Prostate gland (tissue), 2 donors: ENCODE data around the gene SLC5A1. TPM values are rescaled to one million over a fixed set of nuclear protein-coding genes. Genes with fewer than 3 reads are reported as not detected.
"Not testable (repeated sequence)": the region's sequence is repeated elsewhere in the genome, so short reads cannot be mapped to it uniquely, and the experiment has no call there.

Source experiments
- DNase-seq: peaks from one replicate; pipeline ENCODE4 v3.0.0-alpha.2; 2019; ENCODE audit warnings: low spot score
- H3K27ac ChIP-seq, 2 donors: fragments of 200-600 bp; sonication (generic); 2 replicates each; pipeline ENCODE4 v1.5.1; 2017 to 2019
- H3K27me3 ChIP-seq: fragments of 200-600 bp; sonication (generic); replicated peaks from 2 replicates; pipeline ENCODE4 v1.5.1; 2019; ENCODE audit not compliant: insufficient read depth
- H3K36me3 ChIP-seq, 2 donors: fragments of 200-600 bp; sonication (generic); 1 replicate in 1 of 2; 2 replicates in 1 of 2; pipeline versions ENCODE4 v1.5.1 to v1.8.1; 2017 to 2019
- H3K4me1 ChIP-seq: fragments of 200-600 bp; sonication (generic); replicated peaks from 2 replicates; pipeline ENCODE4 v1.5.1; 2019
- H3K4me3 ChIP-seq, 2 donors: fragments of 200-600 bp; sonication (generic); 2 replicates each; pipeline ENCODE4 v1.5.1; 2017 to 2019
- H3K9me3 ChIP-seq: fragments of 200-600 bp; sonication (generic); 2 replicates; pipeline ENCODE4 v1.5.1; 2017
- POLR2A ChIP-seq: fragments of 450-650 bp; IDR thresholded peaks from one replicate; pipeline ENCODE4 v1.6.1; 2016; ENCODE audit warnings: antibody characterized with exemption, mild to moderate bottlenecking
- POLR2AphosphoS5 ChIP-seq: sonication (generic); formaldehyde crosslinking; IDR thresholded peaks from one replicate; pipeline ENCODE4 v1.6.1; 2017; ENCODE audit warnings: antibody characterized with exemption
- WGBS: methylation state at CpG from one replicate; pipeline ENCODE4 v1.1.5; 2018; 5-methylcytosine and 5-hydroxymethylcytosine counted together
- intact Hi-C: fragments of 100-400 bp; cut with DNase I; formaldehyde crosslinking; loops from one replicate; pipeline ENCODE4 v1.14.2; 2022
- total RNA-seq, 2 donors: library from RNA; depleted of rRNA; stranded (reverse); fragments of >200 nt; gene quantifications; one replicate each; pipeline ENCODE4 v1.1.0, GENCODE V29; 2016
- TF ChIP-seq, protein P1 (sequence below), 4 experiments: fragments of 200-600 bp in 2 of 4; fragments of 450-650 bp in 2 of 4; sonication (generic) in 2 of 4; IDR thresholded peaks; 1 replicate in 3 of 4; 2 replicates in 1 of 4; pipeline ENCODE4 v1.5.1; 2016 to 2019; ENCODE audit warnings: antibody characterized with exemption in 4 of 4, mild to moderate bottlenecking in 2 of 4, moderate library complexity in 2 of 4

Gene SLC5A1
- total RNA-seq, 2 donors from 2014 or later = 2.9 to 4.8 TPM

GRCh38 chr22:32142600-32142999 lies 99.5 kb downstream of the SLC5A1 start:
- DNase-seq = no peak
- Histone ChIP-seq H3K9me3 (no peaks in the 10 kb centered on the region), H3K27me3 (no peaks in the 10 kb centered on the region), H3K4me3 (no peak overlapping the region), H3K27ac (peak overlapping the region in 1 of 2 donors; percentile 23), H3K36me3 (no peaks in the 10 kb centered on the region), H3K4me1 (peaks cover 5% of the 10 kb centered on the region)
- TF ChIP-seq POLR2AphosphoS5 = no peak
- no peak for TF ChIP-seq POLR2A
- TF ChIP-seq, protein P1, sequence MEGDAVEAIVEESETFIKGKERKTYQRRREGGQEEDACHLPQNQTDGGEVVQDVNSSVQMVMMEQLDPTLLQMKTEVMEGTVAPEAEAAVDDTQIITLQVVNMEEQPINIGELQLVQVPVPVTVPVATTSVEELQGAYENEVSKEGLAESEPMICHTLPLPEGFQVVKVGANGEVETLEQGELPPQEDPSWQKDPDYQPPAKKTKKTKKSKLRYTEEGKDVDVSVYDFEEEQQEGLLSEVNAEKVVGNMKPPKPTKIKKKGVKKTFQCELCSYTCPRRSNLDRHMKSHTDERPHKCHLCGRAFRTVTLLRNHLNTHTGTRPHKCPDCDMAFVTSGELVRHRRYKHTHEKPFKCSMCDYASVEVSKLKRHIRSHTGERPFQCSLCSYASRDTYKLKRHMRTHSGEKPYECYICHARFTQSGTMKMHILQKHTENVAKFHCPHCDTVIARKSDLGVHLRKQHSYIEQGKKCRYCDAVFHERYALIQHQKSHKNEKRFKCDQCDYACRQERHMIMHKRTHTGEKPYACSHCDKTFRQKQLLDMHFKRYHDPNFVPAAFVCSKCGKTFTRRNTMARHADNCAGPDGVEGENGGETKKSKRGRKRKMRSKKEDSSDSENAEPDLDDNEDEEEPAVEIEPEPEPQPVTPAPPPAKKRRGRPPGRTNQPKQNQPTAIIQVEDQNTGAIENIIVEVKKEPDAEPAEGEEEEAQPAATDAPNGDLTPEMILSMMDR (IDR thresholded peaks at IDR 0.05) = no peak
- intact Hi-C loops = no loop called here

- no peaks in the 10 kb centered on the region for H3K9me3 ChIP-seq
- intact Hi-C loops = no loop called here
- no peak for DNase-seq
- H3K27me3 ChIP-seq = no peaks in the 10 kb centered on the region
- peaks cover 5% of the 10 kb centered on the region for H3K4me1 ChIP-seq
- TF ChIP-seq POLR2A (no peak), POLR2AphosphoS5 (no peak)
- TF ChIP-seq, protein P1 (IDR thresholded peaks at IDR 0.05) = no peak
- 74% methylated on average over 6 of the region's 6 CpGs for WGBS
- no peaks in the 10 kb centered on the region for H3K36me3 ChIP-seq
- H3K27ac ChIP-seq = no peak overlapping the region
- H3K4me3 ChIP-seq = no peak overlapping the region
Measured at GRCh38 chr22:32144496-32145274, 101.6 kb downstream of the SLC5A1 start.

DNA sequence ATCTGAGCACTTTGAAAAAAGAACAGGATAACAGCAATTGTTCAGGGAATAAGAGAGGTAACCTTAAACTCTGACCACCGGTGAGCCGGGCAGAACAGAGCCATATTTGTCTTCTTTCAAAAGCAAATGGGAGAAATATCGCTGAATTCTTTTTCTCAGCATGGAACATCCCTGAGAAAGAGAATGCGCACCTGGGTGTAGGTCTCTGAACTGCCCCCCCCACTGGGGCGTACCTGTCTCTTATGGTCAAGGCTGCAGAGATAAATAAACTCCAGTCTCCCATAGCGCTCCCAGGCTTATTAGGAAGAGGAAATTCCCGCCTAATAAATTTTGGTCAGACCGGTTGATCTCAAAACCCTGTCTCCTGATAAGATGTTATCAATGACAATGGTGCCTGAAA lies 104.1 kb downstream of the SLC5A1 start:
- H3K9me3 ChIP-seq, H3K36me3 ChIP-seq, H3K27me3 ChIP-seq, DNase-seq, H3K4me1 ChIP-seq, H3K27ac ChIP-seq, intact Hi-C loops, H3K4me3 ChIP-seq: not testable (repeated sequence)
- WGBS = 84% methylated on average over 8 of the region's 8 CpGs

DNA sequence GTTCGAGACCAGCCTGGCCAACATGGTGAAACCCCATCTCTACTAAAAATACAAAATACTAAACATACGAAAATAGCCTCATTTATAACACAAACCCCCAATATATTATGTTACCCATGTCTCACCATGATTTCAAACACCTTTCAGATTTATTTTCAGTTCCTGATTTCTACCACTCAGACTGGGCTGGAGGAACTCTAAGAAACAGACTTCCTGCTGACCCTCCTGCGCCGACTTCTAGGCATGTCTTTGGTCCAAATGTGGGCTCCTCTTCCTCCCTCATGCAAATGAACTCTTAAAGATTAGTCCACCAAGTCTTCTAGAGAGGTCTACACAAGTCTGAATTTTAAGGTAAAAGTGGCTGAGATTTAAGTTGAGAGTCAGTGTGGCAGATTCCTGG lies 105.3 kb downstream of the SLC5A1 start:
- WGBS = 85% methylated on average over 4 of the region's 4 CpGs
- H3K36me3 ChIP-seq, intact Hi-C loops: not testable (repeated sequence)

DNA sequence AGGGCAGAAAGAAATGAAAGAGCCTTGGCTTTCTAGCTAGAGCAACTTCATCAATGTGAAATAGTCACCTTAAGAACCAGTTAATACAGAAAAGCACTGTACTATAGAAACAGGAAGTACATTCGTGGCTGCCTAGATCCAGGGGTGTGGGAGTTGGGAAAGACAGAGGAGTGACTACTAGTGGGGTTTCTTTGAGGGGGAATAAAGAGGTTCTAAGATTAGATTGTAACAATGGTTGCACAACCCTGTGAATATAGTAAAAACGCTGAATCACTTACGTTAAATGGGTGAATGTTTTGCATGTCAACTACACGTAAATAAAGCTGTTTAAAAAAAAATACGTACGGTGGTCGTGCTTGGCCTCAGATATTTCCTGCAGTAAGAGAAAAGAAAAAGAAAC lies 107.6 kb downstream of the SLC5A1 start:
- H3K9me3 ChIP-seq, H3K4me3 ChIP-seq, H3K27me3 ChIP-seq, intact Hi-C loops, H3K4me1 ChIP-seq, DNase-seq, H3K27ac ChIP-seq, H3K36me3 ChIP-seq: not testable (repeated sequence)
- 59% methylated on average over 7 of the region's 7 CpGs for WGBS

More for the DNA sequence above, 105.3 kb downstream of the SLC5A1 start:
- DNase-seq, H3K9me3 ChIP-seq, H3K4me3 ChIP-seq, H3K4me1 ChIP-seq, H3K27ac ChIP-seq, H3K27me3 ChIP-seq: not testable (repeated sequence)

DNA sequence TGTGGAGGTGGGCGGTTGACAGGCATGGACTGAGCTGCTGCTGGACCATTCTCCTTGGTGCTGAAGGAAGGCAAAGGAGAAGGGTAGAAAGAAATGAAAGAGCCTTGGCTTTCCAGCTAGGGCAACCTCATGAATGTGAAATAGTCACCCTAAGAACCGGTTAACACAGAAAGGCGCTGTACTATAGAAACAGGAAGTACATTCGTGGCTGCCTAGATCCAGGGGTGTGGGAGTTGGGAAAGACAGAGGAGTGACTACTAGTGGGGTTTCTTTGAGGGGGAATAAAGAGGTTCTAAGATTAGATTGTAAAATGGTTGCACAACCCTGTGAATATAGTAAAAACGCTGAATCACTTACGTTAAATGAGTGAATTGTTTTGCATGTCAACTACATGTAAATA lies 108.6 kb downstream of the SLC5A1 start:
- H3K27me3 ChIP-seq, H3K27ac ChIP-seq, intact Hi-C loops, H3K36me3 ChIP-seq, H3K4me1 ChIP-seq, H3K9me3 ChIP-seq, DNase-seq, H3K4me3 ChIP-seq: not testable (repeated sequence)
- WGBS = 66% methylated on average over 6 of the region's 6 CpGs

DNA sequence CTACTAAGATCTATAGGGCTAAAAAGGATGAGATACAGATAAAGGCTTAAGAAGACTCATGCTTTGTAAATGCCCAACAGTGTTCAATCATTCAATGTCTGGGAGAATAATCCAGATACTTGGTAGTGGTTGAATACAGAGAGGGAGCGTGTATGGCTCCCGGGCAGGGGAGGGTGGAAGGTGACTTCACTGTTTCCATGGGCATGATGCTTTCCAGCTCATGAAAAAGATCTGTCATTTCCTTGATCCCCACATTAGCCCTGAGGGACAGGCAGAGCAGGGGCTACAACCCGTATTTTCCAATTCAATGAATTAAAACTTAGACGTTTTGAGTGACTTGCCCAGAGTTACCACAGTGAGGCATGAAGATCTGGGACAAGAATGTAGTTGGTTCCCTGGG lies 111.7 kb downstream of the SLC5A1 start:
- 74% methylated on average over 4 of the region's 4 CpGs for WGBS
- H3K27ac ChIP-seq = peak overlapping the region in 1 of 2 donors; percentile 16
- H3K4me3 ChIP-seq, H3K27me3 ChIP-seq, DNase-seq, H3K4me1 ChIP-seq, H3K9me3 ChIP-seq, H3K36me3 ChIP-seq, intact Hi-C loops: not testable (repeated sequence)

DNA sequence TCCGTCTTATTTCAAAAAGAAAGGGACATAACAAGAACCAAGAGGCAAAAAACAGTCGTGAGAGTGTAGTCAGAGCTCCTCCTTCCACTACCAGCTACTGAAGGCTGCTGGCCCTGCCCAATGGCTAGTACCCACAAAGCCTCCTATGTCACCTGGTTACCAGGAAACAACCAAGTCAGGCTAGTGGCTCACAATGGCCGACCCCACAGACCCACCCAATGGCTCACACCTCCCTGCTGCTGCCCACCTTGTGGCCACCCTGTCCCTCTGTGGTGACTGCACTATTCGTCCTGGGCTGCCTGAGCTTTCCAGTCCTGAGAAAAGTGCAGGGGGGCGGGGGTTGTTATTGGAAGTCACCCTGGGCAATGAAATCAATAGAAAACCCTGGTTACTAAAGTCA lies 114.6 kb downstream of the SLC5A1 start:
- intact Hi-C loops, H3K36me3 ChIP-seq, H3K27me3 ChIP-seq, DNase-seq, H3K4me3 ChIP-seq, H3K9me3 ChIP-seq, H3K4me1 ChIP-seq, H3K27ac ChIP-seq: not testable (repeated sequence)
- WGBS = 77% methylated on average over 5 of the region's 5 CpGs
